HG03135 (cell line): ENCODE measurements around the gene SMAD7.

Source experiments
- ATAC-seq: cut with Tn5 transposase; IDR thresholded peaks from one replicate; pipeline ENCODE4 v1.9.1; 2021; ENCODE audit warnings: mild to moderate bottlenecking, moderate library complexity; ENCODE audit not compliant: unreplicated experiment

SMAD7 gene

GRCh38 chr18:48932822-48933510, 17.8 kb downstream of the SMAD7 start:
- ATAC-seq: no peak

GRCh38 chr18:48932462-48932818, 18.3 kb downstream of the SMAD7 start:
- no peak for ATAC-seq

- ATAC-seq: no peak
Measured at GRCh38 chr18:48931680-48932461, 18.9 kb downstream of the SMAD7 start.

GRCh38 chr18:48930926-48931325, 19.8 kb downstream of the SMAD7 start:
- ATAC-seq: no peak

- no peak for ATAC-seq
Measured at GRCh38 chr18:48929941-48930713, 20.6 kb downstream of the SMAD7 start.

GRCh38 chr18:48929212-48929612, 21.6 kb downstream of the SMAD7 start:
- ATAC-seq: no peak

- ATAC-seq: peak; percentile 62
Measured at GRCh38 chr18:48928787-48929186, 22.0 kb downstream of the SMAD7 start.

- ATAC-seq: no peak
Measured at GRCh38 chr18:48927286-48928080, 23.3 kb downstream of the SMAD7 start.

- ATAC-seq: no peak
Measured at GRCh38 chr18:48926420-48926857, 24.3 kb downstream of the SMAD7 start.

GRCh38 chr18:48925491-48925780, 25.3 kb downstream of the SMAD7 start:
- no peak for ATAC-seq

- ATAC-seq: no peak
Measured at GRCh38 chr18:48924630-48925490, 25.9 kb downstream of the SMAD7 start.

GRCh38 chr18:48923746-48924629, 26.8 kb downstream of the SMAD7 start:
- peak; percentile 39 for ATAC-seq

GRCh38 chr18:48922801-48923730, 27.7 kb downstream of the SMAD7 start:
- no peak for ATAC-seq

GRCh38 chr18:48922226-48922800, 28.5 kb downstream of the SMAD7 start:
- ATAC-seq: no peak

- ATAC-seq: no peak
Measured at GRCh38 chr18:48921305-48922225, 29.2 kb downstream of the SMAD7 start.

- no peak for ATAC-seq
Measured at GRCh38 chr18:48920408-48921038, 30.2 kb downstream of the SMAD7 start.
